ENCODE data around the gene ZCCHC8. TPM values are rescaled to one million over a fixed set of nuclear protein-coding genes. Genes with fewer than 3 reads are reported as not detected.
"Not testable (repeated sequence)": the region's sequence is repeated elsewhere in the genome, so short reads cannot be mapped to it uniquely, and the experiment has no call there.

ZCCHC8 gene
- total RNA-seq, 2 donors from 2014 or later = 26.2 to 26.3 TPM

- DNase-seq = no peak
- Mint-ChIP-seq H3K9me3 (no peaks in the 10 kb centered on the region), H3K36me3 (ENCODE audit: low read depth) (peaks cover 61% of the 10 kb centered on the region), H3K4me3 (no peak overlapping the region), H3K4me1 (no peaks in the 10 kb centered on the region), H3K27me3 (ENCODE audit: insufficient read depth) (no peaks in the 10 kb centered on the region), H3K27ac (no peak overlapping the region)
- Histone ChIP-seq H3K27me3 (ENCODE audit: control insufficient read depth, insufficient read depth, low read length, poor library complexity, severe bottlenecking) (no peaks in the 10 kb centered on the region), H3K4me1 (ENCODE audit: control insufficient read depth, insufficient read depth, low read length) (no peaks in the 10 kb centered on the region), H3K27ac (ENCODE audit: low read depth, low read length) (no peak overlapping the region), H3K4me3 (ENCODE audit: low read length) (no peak overlapping the region), H3K9me3 (ENCODE audit: control insufficient read depth, low read length) (no peaks in the 10 kb centered on the region), H3K36me3 (ENCODE audit: control insufficient read depth, insufficient read depth, low read length) (peaks cover 82% of the 10 kb centered on the region), H3K9ac (ENCODE audit: extremely low read depth, low read length, poor library complexity, severe bottlenecking) (no peak overlapping the region)
- no peak for TF ChIP-seq CTCF (conservative IDR thresholded peaks at IDR 0.05)
- WGBS, 2 experiments (ENCODE audit: insufficient coverage in 1 of 2, insufficient read length in 1 of 2) = 93 to 100% methylated on average over 7 of the region's 7 CpGs
These were observed 13.8 kb downstream of the ZCCHC8 start for GRCh38 chr12:122486805-122487426.

GRCh38 chr12:122486360-122486759 is 14.4 kb downstream of the ZCCHC8 start:
- H3K27ac ChIP-seq (ENCODE audit: low read depth, low read length); H3K27me3 ChIP-seq (ENCODE audit: control insufficient read depth, insufficient read depth, low read length, poor library complexity, severe bottlenecking): not testable (repeated sequence)

GRCh38 chr12:122484385-122484784 is 16.3 kb downstream of the ZCCHC8 start:
- DNase-seq; H3K27me3 Mint-ChIP-seq (ENCODE audit: insufficient read depth); H3K27me3 ChIP-seq (ENCODE audit: control insufficient read depth, insufficient read depth, low read length, poor library complexity, severe bottlenecking); H3K4me3 Mint-ChIP-seq; H3K27ac ChIP-seq (ENCODE audit: low read depth, low read length); H3K4me3 ChIP-seq (ENCODE audit: low read length); H3K9ac ChIP-seq (ENCODE audit: extremely low read depth, low read length, poor library complexity, severe bottlenecking); H3K4me1 Mint-ChIP-seq; H3K9me3 ChIP-seq (ENCODE audit: control insufficient read depth, low read length); H3K27ac Mint-ChIP-seq; H3K4me1 ChIP-seq (ENCODE audit: control insufficient read depth, insufficient read depth, low read length); H3K9me3 Mint-ChIP-seq: not testable (repeated sequence)
- peaks cover 86% of the 10 kb centered on the region for H3K36me3 ChIP-seq (ENCODE audit: control insufficient read depth, insufficient read depth, low read length)
- WGBS, 2 experiments (ENCODE audit: insufficient coverage in 1 of 2, insufficient read length in 1 of 2) = 89 to 100% methylated on average over 1 of the region's 1 CpG
- H3K36me3 Mint-ChIP-seq (ENCODE audit: low read depth) = peaks cover 64% of the 10 kb centered on the region

More at GRCh38 chr12:122486360-122486759, 14.4 kb downstream of the ZCCHC8 start:
- not testable (repeated sequence) for H3K27me3 Mint-ChIP-seq (ENCODE audit: insufficient read depth); H3K4me1 ChIP-seq (ENCODE audit: control insufficient read depth, insufficient read depth, low read length); H3K9me3 ChIP-seq (ENCODE audit: control insufficient read depth, low read length); H3K4me3 Mint-ChIP-seq; H3K4me3 ChIP-seq (ENCODE audit: low read length); H3K27ac Mint-ChIP-seq; H3K9me3 Mint-ChIP-seq; H3K9ac ChIP-seq (ENCODE audit: extremely low read depth, low read length, poor library complexity, severe bottlenecking); DNase-seq; H3K4me1 Mint-ChIP-seq
- H3K36me3 Mint-ChIP-seq (ENCODE audit: low read depth) = peaks cover 62% of the 10 kb centered on the region
- WGBS, 2 experiments (ENCODE audit: insufficient coverage in 1 of 2, insufficient read length in 1 of 2) = 96 to 100% methylated on average over 1 to 6 of the region's 6 CpGs
- H3K36me3 ChIP-seq (ENCODE audit: control insufficient read depth, insufficient read depth, low read length) = peaks cover 83% of the 10 kb centered on the region

GRCh38 chr12:122483969-122484368 is 16.8 kb downstream of the ZCCHC8 start:
- no peak overlapping the region for H3K4me3 Mint-ChIP-seq
- no peaks in the 10 kb centered on the region for H3K27me3 Mint-ChIP-seq (ENCODE audit: insufficient read depth)
- no peaks in the 10 kb centered on the region for H3K27me3 ChIP-seq (ENCODE audit: control insufficient read depth, insufficient read depth, low read length, poor library complexity, severe bottlenecking)
- DNase-seq = no peak
- no peak overlapping the region for H3K27ac ChIP-seq (ENCODE audit: low read depth, low read length)
- TF ChIP-seq CTCF (conservative IDR thresholded peaks at IDR 0.05) = no peak
- H3K4me1 ChIP-seq (ENCODE audit: control insufficient read depth, insufficient read depth, low read length) = no peaks in the 10 kb centered on the region
- H3K4me1 Mint-ChIP-seq = no peaks in the 10 kb centered on the region
- H3K4me3 ChIP-seq (ENCODE audit: low read length) = no peak overlapping the region
- no peaks in the 10 kb centered on the region for H3K9me3 Mint-ChIP-seq
- peaks cover 62% of the 10 kb centered on the region for H3K36me3 Mint-ChIP-seq (ENCODE audit: low read depth)
- H3K9me3 ChIP-seq (ENCODE audit: control insufficient read depth, low read length) = no peaks in the 10 kb centered on the region
- peaks cover 86% of the 10 kb centered on the region for H3K36me3 ChIP-seq (ENCODE audit: control insufficient read depth, insufficient read depth, low read length)
- no peak overlapping the region for H3K27ac Mint-ChIP-seq
- WGBS, 2 experiments (ENCODE audit: insufficient coverage in 1 of 2, insufficient read length in 1 of 2) = 91 to 92% methylated on average over 4 to 5 of the region's 5 CpGs
- no peak overlapping the region for H3K9ac ChIP-seq (ENCODE audit: extremely low read depth, low read length, poor library complexity, severe bottlenecking)
